ENCODE measurements around the gene MED19. TPM values are rescaled to one million over a fixed set of nuclear protein-coding genes. Genes with fewer than 3 reads are reported as not detected.

The MED19 gene
- total RNA-seq, 1 donor from 2014 or later, result 20.0 TPM

DNA sequence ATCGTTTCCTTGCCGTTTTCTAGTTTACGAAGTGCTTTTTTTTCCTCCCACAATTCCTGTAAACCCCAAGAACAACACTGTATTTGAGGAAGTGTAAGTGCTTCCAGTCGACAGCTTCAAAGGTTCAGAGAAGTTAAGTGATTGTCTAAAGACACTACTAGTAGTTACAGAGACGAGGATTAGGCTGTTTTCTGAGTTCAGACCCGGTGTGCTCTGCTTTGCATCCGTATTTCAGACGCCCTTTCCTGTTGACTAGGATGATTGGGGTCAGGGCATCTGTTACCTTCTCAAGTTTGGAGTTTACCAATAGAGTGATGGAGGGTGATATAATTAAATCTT is 54.0 kb downstream of the MED19 start:
- DNase-seq (ENCODE audit: low spot score), result no peak

DNA sequence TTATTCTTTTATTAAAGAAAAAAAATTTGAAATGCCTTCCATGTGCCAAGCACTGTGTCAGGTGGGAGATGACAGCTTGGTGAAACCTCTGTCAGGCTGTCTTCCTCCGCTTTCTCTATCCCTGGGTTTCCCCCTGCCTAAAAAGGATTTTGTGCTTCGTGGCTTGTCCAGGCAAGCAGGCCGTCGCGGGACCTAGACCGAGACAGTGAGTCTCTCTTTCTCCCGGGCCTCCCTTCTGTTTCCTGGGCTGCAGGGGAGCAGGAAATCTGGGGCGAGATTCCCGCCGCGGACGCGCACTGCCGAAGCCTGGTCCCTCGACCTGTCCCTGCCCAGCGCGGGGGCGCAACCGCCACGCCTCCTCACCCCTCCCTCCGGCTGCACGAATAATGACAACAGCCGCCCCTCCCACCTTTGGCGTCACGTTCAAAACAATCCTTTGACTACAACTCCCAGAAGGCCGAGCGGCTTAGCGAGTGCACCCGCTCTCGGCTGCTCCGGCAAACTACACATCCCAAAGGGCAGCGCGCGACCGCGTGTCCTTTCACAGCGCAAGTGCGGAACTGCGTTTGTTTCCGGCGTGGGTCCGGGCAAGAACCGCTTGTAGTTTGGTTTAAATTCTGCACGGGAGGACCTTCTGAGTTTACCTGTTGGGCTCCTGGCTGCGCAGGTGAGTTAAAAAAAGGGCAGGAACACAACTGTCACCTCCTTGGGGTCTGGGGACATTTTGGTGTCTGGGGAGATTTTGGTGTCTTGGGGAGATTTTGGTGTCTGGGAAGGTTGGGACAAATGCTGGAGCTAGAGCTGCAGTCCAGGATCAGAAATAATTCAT is 54.6 kb downstream of the MED19 start, which contains the start of gene CLP1:
TSS of gene CLP1 (plus strand) at position 569 of the 829 bp plus-strand sequence. CDS start 1,715 bp downstream, outside the sequence.
- Mint-ChIP-seq H3K4me3 (ENCODE audit: unreplicated experiment) (peak within 1 kb of the TSS; percentile 99), H3K27ac (ENCODE audit: unreplicated experiment) (peak within 1 kb of the TSS; percentile 96), H3K9me3 (ENCODE audit: low read depth) (no peaks in the 10 kb centered on the region), H3K36me3 (ENCODE audit: low read depth) (peaks cover 16% of the 10 kb centered on the region), H3K4me1 (ENCODE audit: low read depth) (peaks cover 19% of the 10 kb centered on the region), H3K27me3 (ENCODE audit: low read depth) (no peaks in the 10 kb centered on the region)
- TF ChIP-seq CTCF (IDR thresholded peaks at IDR 0.05), result no peak
- peak; percentile 99 for DNase-seq (ENCODE audit: low spot score)

More for the DNA sequence above, 54.0 kb downstream of the MED19 start:
- Mint-ChIP-seq H3K27me3 (ENCODE audit: low read depth) (no peaks in the 10 kb centered on the region), H3K4me3 (ENCODE audit: unreplicated experiment) (peak overlapping the region; percentile 99), H3K36me3 (ENCODE audit: low read depth) (peaks cover 17% of the 10 kb centered on the region), H3K9me3 (ENCODE audit: low read depth) (no peaks in the 10 kb centered on the region), H3K27ac (ENCODE audit: unreplicated experiment) (peak overlapping the region; percentile 96), H3K4me1 (ENCODE audit: low read depth) (peaks cover 19% of the 10 kb centered on the region)
- no peak for TF ChIP-seq CTCF (IDR thresholded peaks at IDR 0.05)

DNA sequence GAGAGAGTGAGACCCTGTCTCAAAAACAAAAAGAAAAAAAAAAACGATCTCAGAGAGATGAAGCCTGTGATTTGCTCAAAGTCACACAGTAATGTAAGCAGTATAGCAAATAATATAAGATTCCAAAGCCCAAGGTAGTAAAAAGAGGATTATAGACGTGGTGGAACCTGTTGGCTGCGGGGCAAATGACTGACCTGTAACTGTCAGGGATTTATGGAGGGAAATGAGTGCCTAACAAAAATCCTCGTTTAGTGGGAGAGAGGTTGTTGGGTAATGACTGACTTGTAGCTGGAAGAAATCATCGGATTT is 55.2 kb downstream of the MED19 start:
- Mint-ChIP-seq H3K36me3 (ENCODE audit: low read depth) (peaks cover 13% of the 10 kb centered on the region), H3K27ac (ENCODE audit: unreplicated experiment) (peak overlapping the region; percentile 96)

More for the DNA sequence above, 55.2 kb downstream of the MED19 start:
- no peaks in the 10 kb centered on the region for H3K9me3 Mint-ChIP-seq (ENCODE audit: low read depth)
- no peaks in the 10 kb centered on the region for H3K27me3 Mint-ChIP-seq (ENCODE audit: low read depth)
- no peak for DNase-seq (ENCODE audit: low spot score)
- peaks cover 19% of the 10 kb centered on the region for H3K4me1 Mint-ChIP-seq (ENCODE audit: low read depth)
- peak overlapping the region; percentile 99 for H3K4me3 Mint-ChIP-seq (ENCODE audit: unreplicated experiment)
- TF ChIP-seq CTCF (IDR thresholded peaks at IDR 0.05), result no peak

Other genes starting within 250 kb of the MED19 start
- gene SLC43A1, start 196.5 kb downstream of the MED19 start, total RNA-seq, result 5.2 to 5.6 TPM (median 5.3 TPM) in 3 replicates
- gene TIMM10, start 181.5 kb downstream of the MED19 start, total RNA-seq, result 37.5 to 61.6 TPM (median 43.2 TPM) in 3 replicates
- gene SMTNL1, start 174.6 kb downstream of the MED19 start, total RNA-seq, result not detected in 3 replicates
- 8.8 to 24.9 TPM (median 9.9 TPM) in 3 replicates for gene UBE2L6, start 144.5 kb downstream of the MED19 start, total RNA-seq
- 1.8 to 4.6 TPM (median 4.5 TPM) in 3 replicates for gene SERPING1, start 114.5 kb downstream of the MED19 start, total RNA-seq
- gene YPEL4, start 62.3 kb downstream of the MED19 start, total RNA-seq, result 0.41 TPM in 1 of 3 replicates, not detected in the others
- gene CLP1, start 54.5 kb downstream of the MED19 start, total RNA-seq, result 12.2 to 14.9 TPM (median 13.8 TPM) in 3 replicates
- gene ZDHHC5, start 44.1 kb downstream of the MED19 start, total RNA-seq, result 57.4 to 60.3 TPM (median 59.2 TPM) in 3 replicates
- 58.6 to 77.7 TPM (median 59.5 TPM) in 3 replicates for gene TMX2, start 378 bp upstream of the MED19 start, total RNA-seq
- 84.4 to 92.1 TPM (median 87.3 TPM) in 3 replicates for gene SELENOH, start 29.3 kb upstream of the MED19 start, total RNA-seq
- not detected in 3 replicates for gene BTBD18, start 39.6 kb upstream of the MED19 start, total RNA-seq
- gene CTNND1, start 49.6 kb upstream of the MED19 start, total RNA-seq, result 126 to 156 TPM (median 138 TPM) in 3 replicates